Stimulated activated CD4-positive, alpha-beta T cell treated with anti-CD3 and anti-CD28 coated beads, Interleukin-4, amount 100 ng/mL, for 1 hour (primary cell): ENCODE measurements around the gene TAOK3.
"Not testable (repeated sequence)": the region's sequence is repeated elsewhere in the genome, so short reads cannot be mapped to it uniquely, and the experiment has no call there.

Source experiments
- DNase-seq: peaks from one replicate; pipeline ENCODE4 v3.0.0-alpha.2; 2020

Gene TAOK3

GRCh38 chr12:118372541-118373495, at the start of gene TAOK3:
TAOK3 (minus strand) TSS chr12:118372907; CDS start chr12:118255567, 117,340 bp downstream.
- peak; percentile 95 for DNase-seq

GRCh38 chr12:118420673-118421072, 48.0 kb upstream of the TAOK3 start:
- no peak for DNase-seq

- no peak for DNase-seq
Observed at GRCh38 chr12:118418385-118419057, 45.8 kb upstream of the TAOK3 start.

- no peak for DNase-seq
Observed at GRCh38 chr12:118417942-118418341, 45.2 kb upstream of the TAOK3 start.

- no peak for DNase-seq
Observed at GRCh38 chr12:118409834-118410233, 37.1 kb upstream of the TAOK3 start.

GRCh38 chr12:118408241-118408640, 35.5 kb upstream of the TAOK3 start:
- DNase-seq, result not testable (repeated sequence)

- peak; percentile 51 for DNase-seq
Observed at GRCh38 chr12:118404876-118405521, 32.3 kb upstream of the TAOK3 start.

GRCh38 chr12:118402251-118402650, 29.5 kb upstream of the TAOK3 start:
- no peak for DNase-seq

GRCh38 chr12:118398940-118399339, 26.2 kb upstream of the TAOK3 start:
- DNase-seq, result no peak

- DNase-seq, result no peak
Observed at GRCh38 chr12:118398524-118398923, 25.8 kb upstream of the TAOK3 start.

- DNase-seq, result no peak
Observed at GRCh38 chr12:118397708-118398440, 25.2 kb upstream of the TAOK3 start.

GRCh38 chr12:118391836-118392235, 19.1 kb upstream of the TAOK3 start:
- DNase-seq, result no peak

GRCh38 chr12:118391424-118391823, 18.7 kb upstream of the TAOK3 start:
- no peak for DNase-seq

GRCh38 chr12:118377884-118378470, 5.3 kb upstream of the TAOK3 start:
- peak; percentile 75 for DNase-seq

GRCh38 chr12:118377021-118377883, 4.5 kb upstream of the TAOK3 start:
- DNase-seq, result no peak

GRCh38 chr12:118376089-118377020, 3.6 kb upstream of the TAOK3 start, which contains the start of gene SUDS3:
SUDS3 (plus strand) TSS chr12:118376555; CDS start chr12:118376692, 137 bp downstream.
- peak; percentile 94 for DNase-seq

- no peak for DNase-seq
Observed at GRCh38 chr12:118375348-118375747, 2.6 kb upstream of the TAOK3 start.

- DNase-seq, result no peak
Observed at GRCh38 chr12:118374909-118375308, 2.2 kb upstream of the TAOK3 start.

GRCh38 chr12:118374126-118374725, 1.5 kb upstream of the TAOK3 start:
- no peak for DNase-seq

GRCh38 chr12:118373616-118374015, 909 bp upstream of the TAOK3 start:
- no peak for DNase-seq
